LoVo (cell line): ENCODE data around the gene IKZF5.
A peak's percentile ranks its signal among the peaks of the same experiment; 100 is the strongest.

Experiments
- DNase-seq: peaks from one replicate; pipeline ENCODE4 v3.0.0-alpha.2; 2016; ENCODE audit warnings: low spot score

The IKZF5 gene

GRCh38 chr10:123016228-123016627 lies 7.6 kb upstream of the IKZF5 start:
- DNase-seq, result no peak

GRCh38 chr10:123014772-123015171 lies 6.2 kb upstream of the IKZF5 start:
- no peak for DNase-seq

DNA sequence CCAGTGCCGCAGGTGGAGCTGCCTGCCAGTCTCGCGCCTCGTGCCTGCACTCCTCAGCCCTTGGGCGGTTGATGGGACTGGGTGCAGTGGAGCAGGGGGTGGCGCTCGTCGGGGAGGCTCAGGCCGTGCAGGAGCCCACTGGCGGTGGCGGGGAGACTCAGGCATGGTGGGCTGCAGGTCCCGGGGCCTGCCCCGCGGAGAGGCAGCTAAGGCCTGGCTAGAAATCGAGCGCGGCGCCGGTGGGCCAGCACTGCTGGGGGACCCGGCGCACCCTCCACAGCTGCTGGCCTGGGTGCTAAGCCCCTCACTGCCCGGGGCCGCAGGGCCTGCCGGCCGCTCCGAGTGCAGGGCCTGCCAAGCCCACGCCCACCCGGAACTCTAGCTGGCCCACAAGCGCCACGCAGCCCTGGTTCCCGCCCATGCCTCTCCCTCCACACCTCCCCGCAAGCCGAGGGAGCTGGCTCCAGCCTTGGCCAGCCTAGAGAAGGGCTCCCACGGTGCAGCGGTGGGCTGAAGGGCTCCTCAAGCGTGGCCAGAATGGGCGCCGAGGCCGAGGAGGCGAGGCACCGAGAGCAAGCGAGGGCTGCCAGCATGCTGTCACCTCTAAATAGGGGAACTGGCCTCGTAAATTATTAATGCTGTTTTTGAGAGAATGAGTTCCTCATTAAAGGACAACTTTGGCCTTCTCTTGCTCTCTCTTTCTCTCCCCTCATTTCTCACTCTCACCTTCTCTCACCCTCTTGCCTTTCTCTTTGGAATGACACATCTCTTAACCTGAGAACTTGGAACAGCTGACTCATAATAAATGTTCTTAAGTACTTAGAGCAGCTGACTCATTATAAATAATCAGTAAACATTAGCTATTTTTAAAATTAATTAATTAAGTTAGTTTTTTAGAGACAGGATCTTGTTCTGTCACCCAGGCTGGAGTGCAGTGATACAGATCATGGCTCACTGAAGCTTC lies 5.1 kb upstream of the IKZF5 start:
- DNase-seq, result no peak

- DNase-seq, result no peak
Measured at GRCh38 chr10:123011987-123012386, 3.4 kb upstream of the IKZF5 start.

GRCh38 chr10:123009105-123009820 lies 668 bp upstream of the IKZF5 start:
- DNase-seq, result no peak

- peak; percentile 64 for DNase-seq
Measured at GRCh38 chr10:123007558-123008354, 839 bp downstream of the IKZF5 start.

- no peak for DNase-seq
Measured at GRCh38 chr10:123004298-123004697, 4.3 kb downstream of the IKZF5 start.

DNA sequence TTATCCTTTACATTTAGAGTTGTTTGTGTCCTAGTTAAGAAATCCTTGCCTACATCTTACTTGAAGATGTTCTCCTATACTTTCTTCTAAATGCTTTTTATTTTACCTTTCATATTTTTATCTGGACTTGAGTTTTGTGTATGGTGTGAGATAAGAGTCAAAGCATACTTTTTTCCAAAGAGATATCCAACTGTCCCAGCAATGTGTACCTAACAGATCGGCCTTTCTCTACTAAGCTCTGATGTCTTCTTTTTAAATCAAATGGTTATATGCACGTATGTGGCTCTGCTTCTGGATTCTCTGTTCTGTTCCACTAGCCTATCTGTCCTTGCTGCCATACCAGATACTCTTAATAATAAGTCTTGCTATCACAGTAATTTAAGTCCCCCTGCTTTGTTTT lies 7.2 kb downstream of the IKZF5 start:
- no peak for DNase-seq

DNA sequence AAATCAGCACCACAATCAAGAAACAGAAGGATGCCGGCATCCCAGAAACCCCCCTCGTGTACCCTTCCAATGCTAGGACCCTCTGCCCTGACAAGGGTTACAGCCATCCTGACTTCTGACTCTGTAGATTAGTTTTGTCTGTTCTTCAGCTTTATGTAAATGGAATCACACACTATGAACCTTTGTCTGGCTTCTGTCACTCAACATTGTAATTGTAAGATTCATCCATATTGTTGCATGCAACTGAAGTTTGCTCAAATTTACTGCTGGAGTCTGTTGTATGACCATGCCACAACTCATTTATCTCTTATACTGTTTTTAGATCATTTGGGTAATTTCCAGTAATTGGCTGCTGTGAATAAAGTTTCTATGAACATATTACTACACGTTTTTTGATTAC lies 8.4 kb downstream of the IKZF5 start:
- no peak for DNase-seq

DNA sequence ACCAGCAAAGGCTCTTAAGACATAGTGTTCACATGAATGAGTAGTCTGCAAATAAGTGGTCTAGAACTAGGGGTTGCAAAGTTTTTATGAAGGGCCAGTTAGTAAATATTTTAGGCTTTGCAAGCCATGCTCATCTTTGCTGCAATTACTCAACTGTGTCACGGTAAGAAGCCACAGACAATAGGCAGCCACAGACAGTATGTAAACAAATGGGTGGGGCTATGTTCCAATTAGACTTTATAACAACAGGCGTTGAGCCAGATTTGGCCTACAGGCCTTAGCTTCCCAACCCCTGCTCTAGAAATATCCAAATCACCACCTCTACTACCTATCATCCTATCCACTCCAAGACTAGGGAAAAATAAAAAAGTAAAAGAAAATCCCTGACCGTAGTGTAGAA lies 9.2 kb downstream of the IKZF5 start:
- DNase-seq, result no peak

GRCh38 chr10:122998934-122999333 lies 9.7 kb downstream of the IKZF5 start:
- no peak for DNase-seq

DNA sequence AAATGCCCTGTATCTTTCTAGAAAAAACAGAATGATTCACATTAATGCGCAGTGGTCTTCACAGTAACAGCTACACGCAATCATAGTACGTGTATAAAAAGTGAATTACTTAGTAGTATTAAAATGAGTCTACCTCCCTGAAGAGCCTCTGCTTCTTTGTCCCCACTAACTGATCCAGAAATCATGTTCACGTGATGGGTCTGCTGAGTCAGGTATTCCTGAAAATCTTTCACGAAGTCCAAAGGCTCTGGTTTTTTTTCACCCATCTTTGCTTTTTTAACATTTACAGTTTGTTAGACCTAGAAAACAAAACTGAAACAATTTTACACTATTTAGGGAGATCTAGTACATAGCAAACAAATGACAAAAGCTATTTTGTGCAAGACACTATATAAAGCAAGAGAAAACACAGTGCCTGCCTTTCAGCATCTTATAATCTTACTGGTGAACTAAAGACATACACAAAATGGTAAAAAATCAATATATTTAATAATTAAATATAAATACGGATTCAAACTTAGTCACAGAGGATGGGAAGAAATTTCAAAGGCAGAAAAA lies 10.2 kb downstream of the IKZF5 start:
- DNase-seq, result no peak

DNA sequence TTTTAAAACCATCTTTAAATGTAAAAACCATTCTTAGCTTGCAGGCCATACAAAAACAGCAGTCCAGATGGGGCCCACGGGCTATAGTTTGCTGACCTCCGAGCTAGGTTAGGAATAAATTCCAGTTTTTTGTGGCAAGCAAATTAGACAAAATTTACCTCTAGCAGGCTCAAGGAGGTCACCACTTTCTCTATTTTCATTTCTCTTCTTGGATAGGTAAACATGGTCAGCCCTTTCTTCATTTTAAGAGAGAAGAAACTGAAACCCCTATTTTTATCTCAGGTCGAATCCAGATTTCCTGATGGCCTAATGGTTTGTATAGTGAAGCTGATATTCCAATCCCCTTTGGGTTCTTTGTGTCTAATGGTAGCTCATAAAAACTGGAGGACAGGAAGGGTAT lies 10.7 kb downstream of the IKZF5 start:
- DNase-seq, result no peak

DNA sequence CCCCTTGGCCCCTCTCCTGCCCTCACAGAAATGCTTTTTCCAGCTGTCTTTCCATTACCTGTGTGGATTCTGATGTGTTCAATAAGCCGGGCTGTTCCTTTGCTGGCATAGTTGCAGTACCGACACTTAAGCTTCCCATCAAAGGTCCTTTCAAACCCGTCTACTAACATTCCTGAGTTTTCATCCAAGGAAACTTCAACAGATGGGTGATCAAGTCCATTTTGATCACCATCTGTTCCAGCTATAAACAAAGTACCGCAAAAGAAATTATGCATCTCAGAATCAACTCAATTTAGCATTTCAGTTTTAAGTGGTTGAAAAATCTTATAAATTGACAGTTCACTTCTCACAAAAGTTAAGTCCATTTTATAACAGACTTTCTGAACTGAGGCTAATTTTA lies 12.7 kb downstream of the IKZF5 start:
- DNase-seq, result no peak

DNA sequence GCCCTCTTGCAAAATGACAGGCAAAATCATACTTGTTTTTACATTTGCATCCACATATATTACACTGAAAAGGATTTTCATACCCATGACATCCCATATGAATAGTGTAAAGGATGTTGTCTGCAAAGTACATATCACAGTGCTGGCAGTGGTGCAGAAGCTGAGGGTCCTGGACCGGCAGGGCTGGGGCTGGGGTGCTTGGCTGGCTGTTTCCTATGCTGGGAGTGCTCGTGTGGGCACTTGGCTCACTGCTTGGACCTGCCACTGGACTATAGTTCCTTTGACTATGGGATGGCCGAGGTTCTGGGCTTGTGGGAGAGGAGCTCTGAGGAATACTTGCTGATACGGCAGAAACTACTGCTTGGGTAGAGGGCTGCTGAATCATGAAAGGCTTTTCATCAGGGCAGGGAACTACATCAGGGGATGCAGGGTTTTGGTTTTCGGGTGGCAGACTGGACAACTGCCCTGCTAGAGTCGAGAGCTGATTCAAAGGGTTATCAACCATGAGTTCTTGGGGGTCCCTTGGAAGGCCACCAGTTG lies 14.7 kb downstream of the IKZF5 start:
- no peak for DNase-seq

DNA sequence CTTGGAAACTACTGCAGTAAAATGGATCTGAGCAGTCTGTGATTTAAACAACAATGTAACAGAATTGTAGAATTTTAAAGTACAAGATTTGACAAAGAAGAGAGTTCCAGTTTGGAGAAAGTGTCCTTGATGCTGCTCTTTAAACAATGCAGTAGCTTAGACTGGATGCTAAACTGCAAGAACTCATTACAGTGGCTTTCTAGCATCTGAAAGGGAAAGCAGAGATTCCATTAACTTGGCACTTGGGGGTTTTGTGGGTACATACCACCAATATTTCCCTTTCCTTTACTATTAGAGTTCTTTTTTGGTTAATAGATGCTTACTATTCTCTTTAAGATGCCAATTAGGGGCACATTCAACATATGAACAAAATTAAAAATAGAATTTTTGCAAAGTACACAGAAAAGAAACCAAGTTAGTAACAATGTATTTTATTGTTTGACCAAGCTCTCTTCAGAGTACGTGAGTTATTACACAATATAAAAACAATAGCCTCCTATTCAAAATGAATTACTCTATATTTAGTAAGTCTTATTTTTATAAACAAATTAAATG lies 16.5 kb downstream of the IKZF5 start:
- DNase-seq, result no peak

DNA sequence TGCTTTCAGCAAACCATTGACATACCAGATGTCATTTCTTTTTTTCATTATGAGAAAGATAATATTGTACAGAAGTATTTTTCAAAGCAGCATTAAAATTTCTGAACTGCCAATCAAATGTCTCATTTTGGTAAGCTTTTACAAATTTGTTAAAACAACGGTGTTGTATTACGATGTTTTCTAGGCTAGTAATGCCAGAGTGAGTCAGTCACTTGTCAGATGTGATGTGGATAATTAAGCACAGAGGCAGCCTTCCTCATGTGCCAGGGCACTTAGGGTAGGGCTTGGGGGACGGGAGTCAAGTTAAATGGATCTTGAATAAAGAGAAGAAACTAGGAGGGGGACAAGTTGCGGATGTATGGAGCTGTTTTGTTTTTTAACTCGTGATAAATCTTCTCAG lies 18.3 kb downstream of the IKZF5 start:
- no peak for DNase-seq

DNA sequence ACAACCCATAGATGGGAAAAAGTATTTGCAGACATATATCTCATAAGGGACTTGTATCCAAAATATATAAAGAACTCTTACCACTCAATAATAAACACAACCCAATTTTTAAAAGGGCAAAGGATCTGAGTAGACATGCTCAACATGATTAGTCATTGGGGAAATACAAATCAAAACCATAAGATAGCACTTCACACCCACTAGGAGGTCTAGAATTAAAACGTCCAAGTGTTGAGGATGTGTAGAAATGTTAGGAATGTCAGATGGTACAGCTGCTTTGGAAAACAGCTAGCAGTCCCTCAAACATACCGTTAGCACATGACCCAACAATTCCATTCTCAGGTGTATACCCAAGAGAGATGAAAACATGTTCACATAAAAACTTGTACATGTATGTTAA lies 20.1 kb downstream of the IKZF5 start:
- DNase-seq, result no peak

DNA sequence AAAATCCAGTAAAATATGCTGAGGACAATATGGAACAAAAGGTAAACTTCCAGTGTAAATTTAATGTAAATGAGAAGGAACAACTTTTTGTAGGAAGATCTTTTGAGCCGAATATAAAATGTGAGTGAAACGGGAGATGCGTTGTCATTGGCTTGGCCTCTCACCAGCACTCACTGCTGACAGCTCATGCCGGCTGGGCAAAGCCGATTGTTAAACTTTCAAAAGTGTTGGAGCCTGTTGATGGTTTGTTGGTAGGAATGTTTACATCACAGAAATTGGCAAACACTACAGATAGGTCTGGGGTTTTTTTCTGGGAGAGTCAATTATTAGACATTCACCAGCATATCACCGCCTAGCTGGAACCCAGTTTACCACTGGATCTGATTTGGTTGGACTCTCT lies 22.3 kb downstream of the IKZF5 start:
- no peak for DNase-seq

- DNase-seq, result no peak
Measured at GRCh38 chr10:122984708-122985107, 23.9 kb downstream of the IKZF5 start.

- DNase-seq, result no peak
Measured at GRCh38 chr10:122983898-122984297, 24.7 kb downstream of the IKZF5 start.

- DNase-seq, result peak; percentile 40
Measured at GRCh38 chr10:122981066-122981464, 27.5 kb downstream of the IKZF5 start.
